ENCODE data around the gene ABCG5. TPM values are rescaled to one million over a fixed set of nuclear protein-coding genes. Genes with fewer than 3 reads are reported as not detected.

Gene ABCG5
- polyA plus RNA-seq, 1 donor (not counting 4 experiments of a cell fraction or from before 2014, with no cell fraction given): not detected

GRCh38 chr2:43882312-43882711, 43.7 kb upstream of the ABCG5 start:
- Histone ChIP-seq H3K9me3 (ENCODE audit: control insufficient read depth, low read depth, low read length) (no peaks in the 10 kb centered on the region), H3K36me3 (ENCODE audit: control insufficient read depth in 2 of 2, extremely low read depth in 1 of 2, insufficient read depth in 2 of 2, low read length in 2 of 2) (peaks cover 5 to 6% of the 10 kb centered on the region in 2 experiments), H2AFZ (ENCODE audit: control insufficient read depth, low read length) (no peak overlapping the region), H3K9me1 (ENCODE audit: control insufficient read depth, extremely low read depth, insufficient read depth, low read length) (no peaks in the 10 kb centered on the region), H3K4me1 (ENCODE audit: control insufficient read depth, extremely low read depth, insufficient read depth, low read length) (no peaks in the 10 kb centered on the region), H4K20me1 (ENCODE audit: control insufficient read depth, extremely low read depth, insufficient read depth, low read length) (no peaks in the 10 kb centered on the region), H3K4me2 (ENCODE audit: control insufficient read depth, extremely low read depth, insufficient read depth, low read depth, low read length) (no peak overlapping the region), H3K9ac (ENCODE audit: control insufficient read depth, extremely low read depth, insufficient read depth, low read length) (no peak overlapping the region), H3K27ac (ENCODE audit: control insufficient read depth, insufficient read depth, low read length) (no peak overlapping the region), H3K4me3 (ENCODE audit: control insufficient read depth in 2 of 3, extremely low read depth in 1 of 3, insufficient read depth in 2 of 3, low read depth in 1 of 3, low read length in 3 of 3) (no peak overlapping the region), H3K79me2 (ENCODE audit: control insufficient read depth, insufficient read depth, low read length) (no peaks in the 10 kb centered on the region), H3K27me3 (ENCODE audit: control insufficient read depth, extremely low read depth, insufficient read depth, low read length) (no peaks in the 10 kb centered on the region)
- FAIRE-seq: no peak
- DNase-seq (ENCODE audit: low read depth, low spot score): no peak
- dilution Hi-C loops (cut with MboI; ENCODE audit: extremely low pct_ligation_motif_present, low sequenced_read_pairs): no loop called here
- TF ChIP-seq EZH2 (IDR thresholded peaks at IDR 0.05; ENCODE audit: low read length): no peak
- TF ChIP-seq, protein P1, sequence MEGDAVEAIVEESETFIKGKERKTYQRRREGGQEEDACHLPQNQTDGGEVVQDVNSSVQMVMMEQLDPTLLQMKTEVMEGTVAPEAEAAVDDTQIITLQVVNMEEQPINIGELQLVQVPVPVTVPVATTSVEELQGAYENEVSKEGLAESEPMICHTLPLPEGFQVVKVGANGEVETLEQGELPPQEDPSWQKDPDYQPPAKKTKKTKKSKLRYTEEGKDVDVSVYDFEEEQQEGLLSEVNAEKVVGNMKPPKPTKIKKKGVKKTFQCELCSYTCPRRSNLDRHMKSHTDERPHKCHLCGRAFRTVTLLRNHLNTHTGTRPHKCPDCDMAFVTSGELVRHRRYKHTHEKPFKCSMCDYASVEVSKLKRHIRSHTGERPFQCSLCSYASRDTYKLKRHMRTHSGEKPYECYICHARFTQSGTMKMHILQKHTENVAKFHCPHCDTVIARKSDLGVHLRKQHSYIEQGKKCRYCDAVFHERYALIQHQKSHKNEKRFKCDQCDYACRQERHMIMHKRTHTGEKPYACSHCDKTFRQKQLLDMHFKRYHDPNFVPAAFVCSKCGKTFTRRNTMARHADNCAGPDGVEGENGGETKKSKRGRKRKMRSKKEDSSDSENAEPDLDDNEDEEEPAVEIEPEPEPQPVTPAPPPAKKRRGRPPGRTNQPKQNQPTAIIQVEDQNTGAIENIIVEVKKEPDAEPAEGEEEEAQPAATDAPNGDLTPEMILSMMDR (optimal IDR thresholded peaks at IDR 0.05 in 1 of 3, IDR thresholded peaks at IDR 0.05 in 1 of 3, conservative IDR thresholded peaks at IDR 0.05 in 1 of 3; ENCODE audit: extremely low read depth in 1 of 3, insufficient read depth in 2 of 3, low read length in 3 of 3): no peak

GRCh38 chr2:43880952-43881351, 42.3 kb upstream of the ABCG5 start:
- H3K4me2 ChIP-seq (ENCODE audit: control insufficient read depth, extremely low read depth, insufficient read depth, low read depth, low read length): no peak overlapping the region
- H3K4me3 ChIP-seq (ENCODE audit: control insufficient read depth in 2 of 3, extremely low read depth in 1 of 3, insufficient read depth in 2 of 3, low read depth in 1 of 3, low read length in 3 of 3): no peak overlapping the region
- no peaks in the 10 kb centered on the region for H3K79me2 ChIP-seq (ENCODE audit: control insufficient read depth, insufficient read depth, low read length)
- H3K9me3 ChIP-seq (ENCODE audit: control insufficient read depth, low read depth, low read length): no peaks in the 10 kb centered on the region
- FAIRE-seq (no peak), DNase-seq (ENCODE audit: low read depth, low spot score) (no peak)
- H3K27ac ChIP-seq (ENCODE audit: control insufficient read depth, insufficient read depth, low read length): no peak overlapping the region
- no peaks in the 10 kb centered on the region for H3K9me1 ChIP-seq (ENCODE audit: control insufficient read depth, extremely low read depth, insufficient read depth, low read length)
- H3K4me1 ChIP-seq (ENCODE audit: control insufficient read depth, extremely low read depth, insufficient read depth, low read length): no peaks in the 10 kb centered on the region
- no peak overlapping the region for H2AFZ ChIP-seq (ENCODE audit: control insufficient read depth, low read length)
- TF ChIP-seq, protein P1 (optimal IDR thresholded peaks at IDR 0.05 in 1 of 3, IDR thresholded peaks at IDR 0.05 in 1 of 3, conservative IDR thresholded peaks at IDR 0.05 in 1 of 3; ENCODE audit: extremely low read depth in 1 of 3, insufficient read depth in 2 of 3, low read length in 3 of 3): no peak
- no peak for TF ChIP-seq EZH2 (IDR thresholded peaks at IDR 0.05; ENCODE audit: low read length)
- H3K36me3 ChIP-seq (ENCODE audit: control insufficient read depth in 2 of 2, extremely low read depth in 1 of 2, insufficient read depth in 2 of 2, low read length in 2 of 2): peaks cover 0 to 2% of the 10 kb centered on the region in 2 experiments
- no peak overlapping the region for H3K9ac ChIP-seq (ENCODE audit: control insufficient read depth, extremely low read depth, insufficient read depth, low read length)
- peaks cover 3% of the 10 kb centered on the region for H3K27me3 ChIP-seq (ENCODE audit: control insufficient read depth, extremely low read depth, insufficient read depth, low read length)
- dilution Hi-C loops (cut with MboI; ENCODE audit: extremely low pct_ligation_motif_present, low sequenced_read_pairs): no loop called here
- H4K20me1 ChIP-seq (ENCODE audit: control insufficient read depth, extremely low read depth, insufficient read depth, low read length): no peaks in the 10 kb centered on the region
